Karpas-422 (cell line): Measurements from ENCODE around the gene GABRB1. TPM values are rescaled to one million over a fixed set of nuclear protein-coding genes. Genes with fewer than 3 reads are reported as not detected.

Source experiments
- DNase-seq: peaks from one replicate; pipeline ENCODE4 v3.0.0-alpha.2; 2015
- H2AFZ ChIP-seq: fragments of 200-600 bp; sonication (generic); 2 replicates; pipeline ENCODE4 v1.6.1; 2014; ENCODE audit warnings: antibody characterized with exemption, low read length, mixed read lengths
- H3K27ac ChIP-seq: fragments of 200-600 bp; sonication (generic); 2 replicates; pipeline ENCODE4 v1.5.1; 2014; ENCODE audit warnings: mild to moderate bottlenecking, low read length, moderate library complexity
- H3K27me3 ChIP-seq: fragments of 200-600 bp; sonication (generic); 2 replicates; pipeline ENCODE4 v1.6.1; 2014; ENCODE audit warnings: low read length, mixed read lengths
- H3K36me3 ChIP-seq: fragments of 200-600 bp; sonication (generic); 2 replicates; pipeline ENCODE4 v1.6.1; 2014; ENCODE audit warnings: low read length, mixed read lengths; ENCODE audit not compliant: insufficient read depth
- H3K4me1 ChIP-seq: fragments of 200-600 bp; sonication (generic); 2 replicates; pipeline ENCODE4 v1.6.1; 2014; ENCODE audit warnings: mild to moderate bottlenecking, low read length, mixed read lengths
- H3K4me2 ChIP-seq: fragments of 200-600 bp; sonication (generic); 2 replicates; pipeline ENCODE4 v1.6.1; 2014; ENCODE audit warnings: low read length, low read depth, mild to moderate bottlenecking; ENCODE audit not compliant: poor library complexity, severe bottlenecking
- H3K4me3 ChIP-seq: fragments of 200-600 bp; sonication (generic); 2 replicates; pipeline ENCODE4 v1.5.1; 2014; ENCODE audit warnings: mild to moderate bottlenecking, antibody characterized with exemption, low read length, mixed read lengths
- H3K79me2 ChIP-seq: fragments of 200-600 bp; sonication (generic); 2 replicates; pipeline ENCODE4 v1.6.1; 2014; ENCODE audit warnings: mild to moderate bottlenecking, low read length, mixed read lengths
- H3K9ac ChIP-seq: fragments of 200-600 bp; sonication (generic); 2 replicates; pipeline ENCODE4 v1.6.0; 2014; ENCODE audit warnings: low read length
- H3K9me2 ChIP-seq: fragments of 200-600 bp; sonication (generic), shearing (Covaris generic); replicated peaks from 2 replicates; pipeline ENCODE4 v1.6.0; 2014; ENCODE audit warnings: mild to moderate bottlenecking, low read length, moderate library complexity; ENCODE audit not compliant: insufficient read depth
- H3K9me3 ChIP-seq: fragments of 300-700, 200-600 bp; sonication (generic); 2 replicates; pipeline ENCODE4 v1.6.1; 2014; ENCODE audit warnings: low read length, mixed read lengths
- H4K20me1 ChIP-seq: fragments of 200-600 bp; sonication (generic); 2 replicates; pipeline ENCODE4 v1.6.1; 2014; ENCODE audit warnings: mild to moderate bottlenecking, antibody characterized with exemption, low read length, low read depth; ENCODE audit not compliant: insufficient read depth
- total RNA-seq: library from RNA; depleted of rRNA; stranded (reverse); fragments of >200 nt; shearing (Covaris generic); gene quantifications from 2 replicates; pipeline ENCODE4 v1.2.3, GENCODE V29; 2014; ENCODE audit warnings: low replicate concordance

The GABRB1 gene
- total RNA-seq, 1 experiment from 2014 or later = not detected

- H2AFZ ChIP-seq = no peak overlapping the region
- H3K79me2 ChIP-seq = no peaks in the 10 kb centered on the region
- H3K4me3 ChIP-seq = no peak overlapping the region
- no peak overlapping the region for H3K27ac ChIP-seq
- no peak overlapping the region for H3K9ac ChIP-seq
- no peak overlapping the region for H3K4me2 ChIP-seq
- H4K20me1 ChIP-seq = no peaks in the 10 kb centered on the region
- no peaks in the 10 kb centered on the region for H3K27me3 ChIP-seq
- DNase-seq = no peak
- no peaks in the 10 kb centered on the region for H3K9me3 ChIP-seq
- no peaks in the 10 kb centered on the region for H3K9me2 ChIP-seq
- H3K36me3 ChIP-seq = no peaks in the 10 kb centered on the region
- no peaks in the 10 kb centered on the region for H3K4me1 ChIP-seq
Measured at GRCh38 chr4:47145630-47146029, 114.3 kb downstream of the GABRB1 start.

- Histone ChIP-seq H2AFZ (no peak overlapping the region), H3K27ac (no peak overlapping the region), H3K9ac (no peak overlapping the region), H3K27me3 (no peaks in the 10 kb centered on the region), H3K4me1 (no peaks in the 10 kb centered on the region), H3K4me2 (no peak overlapping the region), H3K79me2 (no peaks in the 10 kb centered on the region), H3K4me3 (no peak overlapping the region), H3K36me3 (no peaks in the 10 kb centered on the region), H3K9me2 (no peaks in the 10 kb centered on the region), H3K9me3 (no peaks in the 10 kb centered on the region), H4K20me1 (no peaks in the 10 kb centered on the region)
- DNase-seq = no peak
Measured at GRCh38 chr4:47154816-47155370, 123.5 kb downstream of the GABRB1 start.

GRCh38 chr4:47155919-47156318 lies 124.6 kb downstream of the GABRB1 start:
- Histone ChIP-seq H3K27ac (no peak overlapping the region), H2AFZ (no peak overlapping the region), H3K4me3 (no peak overlapping the region), H3K9me2 (no peaks in the 10 kb centered on the region), H3K79me2 (no peaks in the 10 kb centered on the region), H3K36me3 (no peaks in the 10 kb centered on the region), H3K4me2 (no peak overlapping the region), H3K4me1 (no peaks in the 10 kb centered on the region), H3K9ac (no peak overlapping the region), H3K27me3 (no peaks in the 10 kb centered on the region), H3K9me3 (no peaks in the 10 kb centered on the region), H4K20me1 (no peaks in the 10 kb centered on the region)
- DNase-seq = no peak

- no peaks in the 10 kb centered on the region for H3K9me2 ChIP-seq
- H3K27ac ChIP-seq = no peak overlapping the region
- no peaks in the 10 kb centered on the region for H3K27me3 ChIP-seq
- H3K4me2 ChIP-seq = no peak overlapping the region
- no peaks in the 10 kb centered on the region for H3K9me3 ChIP-seq
- H2AFZ ChIP-seq = no peak overlapping the region
- H3K36me3 ChIP-seq = no peaks in the 10 kb centered on the region
- no peak for DNase-seq
- H3K4me3 ChIP-seq = no peak overlapping the region
- H3K79me2 ChIP-seq = no peaks in the 10 kb centered on the region
- no peaks in the 10 kb centered on the region for H4K20me1 ChIP-seq
- H3K4me1 ChIP-seq = no peaks in the 10 kb centered on the region
- no peak overlapping the region for H3K9ac ChIP-seq
Measured at GRCh38 chr4:47160095-47160494, 128.7 kb downstream of the GABRB1 start.

GRCh38 chr4:47167081-47168035 lies 136.0 kb downstream of the GABRB1 start:
- Histone ChIP-seq H4K20me1 (no peaks in the 10 kb centered on the region), H2AFZ (no peak overlapping the region), H3K79me2 (no peaks in the 10 kb centered on the region), H3K9me3 (no peaks in the 10 kb centered on the region), H3K27ac (no peak overlapping the region), H3K9me2 (no peaks in the 10 kb centered on the region), H3K4me1 (no peaks in the 10 kb centered on the region), H3K9ac (no peak overlapping the region), H3K4me3 (no peak overlapping the region), H3K4me2 (no peak overlapping the region), H3K27me3 (no peaks in the 10 kb centered on the region), H3K36me3 (no peaks in the 10 kb centered on the region)
- DNase-seq = no peak

GRCh38 chr4:47184083-47184482 lies 152.7 kb downstream of the GABRB1 start:
- no peaks in the 10 kb centered on the region for H3K27me3 ChIP-seq
- no peaks in the 10 kb centered on the region for H3K9me3 ChIP-seq
- H3K79me2 ChIP-seq = no peaks in the 10 kb centered on the region
- H2AFZ ChIP-seq = no peak overlapping the region
- H3K9me2 ChIP-seq = no peaks in the 10 kb centered on the region
- no peak overlapping the region for H3K27ac ChIP-seq
- H3K4me3 ChIP-seq = no peak overlapping the region
- no peaks in the 10 kb centered on the region for H3K4me1 ChIP-seq
- no peaks in the 10 kb centered on the region for H4K20me1 ChIP-seq
- no peak overlapping the region for H3K9ac ChIP-seq
- no peaks in the 10 kb centered on the region for H3K36me3 ChIP-seq
- H3K4me2 ChIP-seq = no peak overlapping the region
- DNase-seq = no peak

- no peak overlapping the region for H3K27ac ChIP-seq
- no peak overlapping the region for H3K4me3 ChIP-seq
- no peak overlapping the region for H3K9ac ChIP-seq
- no peak for DNase-seq
- no peaks in the 10 kb centered on the region for H4K20me1 ChIP-seq
- no peaks in the 10 kb centered on the region for H3K4me1 ChIP-seq
- no peaks in the 10 kb centered on the region for H3K9me3 ChIP-seq
- no peaks in the 10 kb centered on the region for H3K36me3 ChIP-seq
- no peaks in the 10 kb centered on the region for H3K79me2 ChIP-seq
- H3K9me2 ChIP-seq = no peaks in the 10 kb centered on the region
- no peak overlapping the region for H2AFZ ChIP-seq
- no peak overlapping the region for H3K4me2 ChIP-seq
- no peaks in the 10 kb centered on the region for H3K27me3 ChIP-seq
Measured at GRCh38 chr4:47185761-47186160, 154.4 kb downstream of the GABRB1 start.

- Histone ChIP-seq H3K27me3 (no peaks in the 10 kb centered on the region), H3K9me2 (no peaks in the 10 kb centered on the region), H3K36me3 (no peaks in the 10 kb centered on the region), H3K4me3 (no peak overlapping the region), H3K79me2 (no peaks in the 10 kb centered on the region), H3K9me3 (no peaks in the 10 kb centered on the region), H3K4me1 (no peaks in the 10 kb centered on the region), H3K4me2 (no peak overlapping the region), H4K20me1 (no peaks in the 10 kb centered on the region), H3K9ac (no peak overlapping the region), H3K27ac (no peak overlapping the region), H2AFZ (no peak overlapping the region)
- no peak for DNase-seq
Measured at GRCh38 chr4:47187608-47188007, 156.2 kb downstream of the GABRB1 start.
